MM.1S (cell line): Measurements from ENCODE around the gene CD96.

Experiments
- DNase-seq: peaks from one replicate; pipeline ENCODE4 v3.0.0-alpha.2; 2015
- H2AFZ ChIP-seq: fragments of 300-600 bp; sonication (generic); 2 replicates; pipeline ENCODE4 v1.6.0; 2016; ENCODE audit warnings: antibody characterized with exemption, low read length
- H3F3A ChIP-seq: fragments of 300-600 bp; sonication (generic); 2 replicates; pipeline ENCODE4 v1.6.1; 2016; ENCODE audit warnings: mild to moderate bottlenecking, antibody characterized with exemption, low read length, moderate library complexity, mixed read lengths; ENCODE audit not compliant: insufficient read depth
- H3K27ac ChIP-seq: fragments of 300-600 bp; sonication (generic); 2 replicates; pipeline ENCODE4 v1.5.1; 2016; ENCODE audit warnings: mild to moderate bottlenecking, low read length
- H3K27me3 ChIP-seq: fragments of 300-600 bp; sonication (generic); replicated peaks from 2 replicates; pipeline ENCODE4 v1.6.0; 2016; ENCODE audit warnings: low read length; ENCODE audit not compliant: insufficient read depth
- H3K36me3 ChIP-seq: fragments of 300-600 bp; sonication (generic); replicated peaks from 2 replicates; pipeline ENCODE4 v1.6.1; 2016; ENCODE audit warnings: mild to moderate bottlenecking, low read length, mixed read lengths; ENCODE audit not compliant: insufficient read depth
- H3K4me1 ChIP-seq: fragments of 300-600 bp; sonication (generic); 2 replicates; pipeline ENCODE4 v1.6.1; 2016; ENCODE audit warnings: low read length, mixed read lengths
- H3K4me2 ChIP-seq: fragments of 300-600 bp; sonication (generic); 2 replicates; pipeline ENCODE4 v1.6.0; 2016; ENCODE audit warnings: low read depth, low read length
- H3K4me3 ChIP-seq: fragments of 300-600 bp; sonication (generic); 2 replicates; pipeline ENCODE4 v1.5.1; 2016; ENCODE audit warnings: low read length, mixed read lengths
- H3K79me2 ChIP-seq: fragments of 300-600 bp; sonication (generic); 2 replicates; pipeline ENCODE4 v1.6.1; 2016; ENCODE audit warnings: mixed run types, low read length, mixed read lengths
- H3K9ac ChIP-seq: fragments of 300-600 bp; sonication (generic); 2 replicates; pipeline ENCODE4 v1.6.1; 2016; ENCODE audit warnings: low read length, mixed read lengths
- H3K9me2 ChIP-seq: fragments of 300-600 bp; sonication (generic); replicated peaks from 2 replicates; pipeline ENCODE4 v1.6.1; 2016; ENCODE audit warnings: mild to moderate bottlenecking, low read length, mixed read lengths; ENCODE audit not compliant: insufficient read depth
- H3K9me3 ChIP-seq: fragments of 300-600 bp; sonication (generic); replicated peaks from 2 replicates; pipeline ENCODE4 v1.6.1; 2016; ENCODE audit warnings: mild to moderate bottlenecking, low read length, mixed read lengths; ENCODE audit not compliant: insufficient read depth
- H4K20me1 ChIP-seq: fragments of 300-600 bp; sonication (generic); 2 replicates; pipeline ENCODE4 v1.6.1; 2016; ENCODE audit warnings: mild to moderate bottlenecking, low read length, moderate library complexity, mixed read lengths; ENCODE audit not compliant: insufficient read depth
- CTCF ChIP-seq: fragments of 300-600 bp; sonication (generic); IDR thresholded peaks from 2 replicates; pipeline ENCODE4 v1.5.1; 2016; ENCODE audit warnings: antibody characterized with exemption, low read length, mixed read lengths
- EZH2 ChIP-seq: fragments of 300-600 bp; sonication (generic); optimal IDR thresholded peaks from 2 replicates; pipeline ENCODE3; 2017; ENCODE audit warnings: low read depth, mild to moderate bottlenecking, antibody characterized with exemption, low read length, mixed read lengths
- EZH2phosphoT487 ChIP-seq: fragments of 300-600 bp; sonication (generic); IDR thresholded peaks from 2 replicates; pipeline ENCODE4 v1.6.1; 2018; ENCODE audit warnings: antibody characterized with exemption, low read length

The CD96 gene

DNA sequence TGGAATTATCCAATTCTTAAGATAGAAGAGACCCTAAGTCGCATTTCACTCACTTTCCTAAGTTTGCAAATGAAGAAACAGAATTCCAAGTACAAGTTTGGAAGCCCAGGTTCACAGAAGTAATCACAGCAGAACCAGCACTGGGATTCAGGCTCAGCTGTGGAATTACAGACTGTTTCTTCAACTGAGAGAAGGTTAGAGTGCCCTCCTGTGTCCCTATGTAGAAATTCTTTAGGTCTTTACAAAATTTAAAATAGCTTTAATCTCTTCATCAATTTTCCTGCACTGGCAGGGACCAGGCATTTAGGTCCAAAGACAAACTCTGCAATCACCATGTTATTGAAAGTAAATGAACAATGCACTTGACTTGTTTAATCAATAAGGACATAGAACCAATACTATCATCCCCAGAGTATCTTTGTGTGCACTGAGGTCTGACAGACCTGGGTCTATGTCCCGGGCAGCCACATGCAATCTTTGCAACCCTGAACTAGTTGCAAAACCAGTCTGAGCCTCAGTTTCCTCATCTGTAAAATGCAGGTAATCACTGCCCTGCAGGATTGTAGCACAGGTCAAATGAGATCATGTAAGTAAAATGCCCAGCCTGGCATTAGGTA is 149.4 kb downstream of the CD96 start:
- Histone ChIP-seq H3K9me2 (no peaks in the 10 kb centered on the region), H2AFZ (no peak overlapping the region), H3K27me3 (no peaks in the 10 kb centered on the region), H3K4me3 (no peak overlapping the region), H3K9ac (no peak overlapping the region), H4K20me1 (no peaks in the 10 kb centered on the region), H3K4me1 (peaks cover 7% of the 10 kb centered on the region; the same call in 1 of the 2 replicates), H3F3A (no peaks in the 10 kb centered on the region), H3K79me2 (peaks cover 18% of the 10 kb centered on the region; the same call in 1 of the 2 replicates), H3K27ac (no peak overlapping the region), H3K9me3 (no peaks in the 10 kb centered on the region), H3K36me3 (no peaks in the 10 kb centered on the region), H3K4me2 (no peak overlapping the region)
- TF ChIP-seq EZH2phosphoT487 (no peak), CTCF (peak; percentile 51), EZH2 (no peak)
- DNase-seq: peak; percentile 46

DNA sequence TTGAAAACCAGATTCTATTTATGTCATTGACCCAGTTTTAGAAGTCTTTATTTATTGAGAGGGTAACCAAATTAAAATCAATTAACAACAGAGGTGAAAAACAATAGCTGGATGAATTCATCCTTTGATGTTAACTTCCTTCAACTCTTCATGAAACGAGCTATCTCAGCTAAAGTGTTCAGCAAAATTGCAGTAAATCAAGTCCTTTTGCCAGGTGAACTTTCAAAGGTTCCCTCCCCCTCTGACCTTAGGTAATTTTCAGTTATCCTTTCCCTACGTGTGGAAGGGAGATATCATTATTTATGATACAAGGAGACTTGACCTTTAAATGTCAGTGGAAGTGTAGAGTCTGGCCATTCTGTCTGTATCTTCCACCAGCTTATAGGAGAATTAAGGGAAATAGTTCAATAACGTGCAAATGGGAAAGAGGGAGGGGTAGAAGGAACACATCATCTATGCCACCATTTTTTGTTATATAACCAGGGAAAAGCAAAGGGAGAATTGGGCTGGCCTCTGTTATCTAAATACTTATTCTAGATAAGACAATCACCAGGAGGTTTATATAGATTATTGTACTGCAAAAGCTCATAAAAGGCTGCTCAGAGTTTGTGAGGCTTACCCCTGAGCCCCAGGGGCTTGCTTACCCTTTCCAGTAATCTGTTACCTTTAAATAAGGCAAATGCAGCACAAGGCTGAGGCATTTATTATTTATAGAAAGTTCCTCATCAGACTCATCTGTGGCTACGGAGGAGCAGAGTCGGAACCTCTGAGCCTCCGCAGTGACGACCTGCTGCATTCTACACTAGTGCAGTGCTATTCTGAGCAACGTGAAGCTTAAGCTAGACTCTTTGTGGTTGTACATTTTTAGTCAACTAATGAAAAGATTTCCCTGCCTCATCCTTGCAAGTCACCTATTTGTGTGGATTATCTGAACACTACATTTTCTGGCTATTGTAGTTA is 150.9 kb downstream of the CD96 start:
- Histone ChIP-seq H3K36me3 (no peaks in the 10 kb centered on the region), H3K9me3 (no peaks in the 10 kb centered on the region), H2AFZ (no peak overlapping the region), H3K27ac (no peak overlapping the region), H3K4me1 (peaks cover 7% of the 10 kb centered on the region; the same call in 1 of the 2 replicates), H3K79me2 (peaks cover 12% of the 10 kb centered on the region; the same call in 1 of the 2 replicates), H3K9me2 (no peaks in the 10 kb centered on the region), H3K9ac (no peak overlapping the region), H3K4me2 (no peak overlapping the region), H4K20me1 (no peaks in the 10 kb centered on the region), H3F3A (no peaks in the 10 kb centered on the region), H3K27me3 (no peaks in the 10 kb centered on the region), H3K4me3 (no peak overlapping the region)
- DNase-seq: no peak
- TF ChIP-seq CTCF: no peak
- no peak for TF ChIP-seq EZH2phosphoT487
- TF ChIP-seq EZH2: no peak

DNA sequence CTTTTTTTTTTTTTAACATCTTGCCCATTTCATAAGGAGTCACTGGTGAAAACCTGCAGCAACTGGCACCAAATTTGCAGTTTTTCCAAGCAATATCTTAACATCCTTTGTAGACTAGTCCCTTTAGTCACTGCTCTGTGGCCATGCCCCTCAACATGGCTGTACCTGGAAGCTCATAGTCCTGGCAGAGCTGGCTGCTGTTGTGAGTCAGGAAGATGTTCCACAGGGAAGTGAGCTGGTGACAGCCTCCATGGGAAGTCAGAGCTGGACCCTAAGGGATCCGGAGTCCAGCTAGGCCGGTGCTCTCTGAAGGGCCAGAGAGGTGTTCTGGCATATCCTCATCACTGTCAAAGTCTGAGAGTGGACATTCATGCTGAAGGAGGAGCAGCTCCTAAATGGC is 152.5 kb downstream of the CD96 start:
- H3F3A ChIP-seq: no peaks in the 10 kb centered on the region
- H2AFZ ChIP-seq: no peak overlapping the region
- no peak overlapping the region for H3K9ac ChIP-seq
- no peak overlapping the region for H3K4me3 ChIP-seq
- no peak overlapping the region for H3K27ac ChIP-seq
- H3K9me3 ChIP-seq: no peaks in the 10 kb centered on the region
- H3K4me2 ChIP-seq: no peak overlapping the region
- no peak for TF ChIP-seq EZH2phosphoT487
- no peak for TF ChIP-seq EZH2
- TF ChIP-seq CTCF: no peak
- H3K9me2 ChIP-seq: no peaks in the 10 kb centered on the region
- no peak for DNase-seq
- H3K79me2 ChIP-seq: peaks cover 6% of the 10 kb centered on the region; the same call in 1 of the 2 replicates
- no peaks in the 10 kb centered on the region for H4K20me1 ChIP-seq
- peaks cover 7% of the 10 kb centered on the region; the same call in 1 of the 2 replicates for H3K4me1 ChIP-seq
- H3K27me3 ChIP-seq: no peaks in the 10 kb centered on the region
- no peaks in the 10 kb centered on the region for H3K36me3 ChIP-seq
